Neural progenitor cell (in vitro differentiated cells): Measurements from ENCODE around the gene CANT1. TPM values are rescaled to one million over a fixed set of nuclear protein-coding genes. Genes with fewer than 3 reads are reported as not detected.

ENCODE experiments used
- DNase-seq: peaks from one replicate; pipeline ENCODE4 v3.0.0-alpha.2; 2016; ENCODE audit warnings: low spot score
- H2AFZ ChIP-seq: fragments of 200-600 bp; sonication (generic); replicated peaks from 2 replicates; pipeline ENCODE4 v1.6.1; 2016; ENCODE audit warnings: antibody characterized with exemption
- H3F3A ChIP-seq: fragments of 200-600 bp; sonication (generic); 2 replicates; pipeline ENCODE4 v1.6.1; 2016; ENCODE audit warnings: antibody characterized with exemption, low read depth
- H3K27ac ChIP-seq: fragments of 200-600 bp; sonication (generic); 2 replicates; pipeline ENCODE4 v1.5.1; 2016; ENCODE audit warnings: mild to moderate bottlenecking
- H3K27me3 ChIP-seq: fragments of 200-600 bp; sonication (generic); 2 replicates; pipeline ENCODE4 v1.6.1; 2016; ENCODE audit warnings: mild to moderate bottlenecking, moderate library complexity
- H3K36me3 ChIP-seq: fragments of 200-600 bp; sonication (generic); 2 replicates; pipeline ENCODE4 v1.5.1; 2016
- H3K4me1 ChIP-seq: fragments of 200-600 bp; sonication (generic); 2 replicates; pipeline ENCODE4 v1.6.1; 2016; ENCODE audit warnings: mixed run types
- H3K4me2 ChIP-seq: fragments of 200-600 bp; sonication (generic); 2 replicates; pipeline ENCODE4 v1.6.1; 2016
- H3K4me3 ChIP-seq: fragments of 200-600 bp; sonication (generic); 2 replicates; pipeline ENCODE4 v1.5.1; 2016
- H3K79me2 ChIP-seq: fragments of 200-600 bp; sonication (generic); 2 replicates; pipeline ENCODE4 v1.6.1; 2016; ENCODE audit warnings: low read depth
- H3K9ac ChIP-seq: fragments of 200-600 bp; sonication (generic); 2 replicates; pipeline ENCODE4 v1.6.1; 2016
- H3K9me3 ChIP-seq: fragments of 200-600 bp; sonication (generic); 2 replicates; pipeline ENCODE4 v1.5.1; 2016; ENCODE audit warnings: low read depth
- H4K20me1 ChIP-seq: fragments of 200-600 bp; sonication (generic); 2 replicates; pipeline ENCODE4 v1.6.1; 2016; ENCODE audit warnings: low read depth
- H3K27ac Mint-ChIP-seq: 3 replicates; pipeline ENCODE4 v1.8.0; 2021; ENCODE audit warnings: mixed read lengths
- H3K27me3 Mint-ChIP-seq: 2 replicates; pipeline ENCODE4 v1.8.0; 2022; ENCODE audit warnings: low read depth, mild to moderate bottlenecking, inconsistent platforms, moderate library complexity, mixed read lengths; ENCODE audit not compliant: insufficient read depth
- H3K36me3 Mint-ChIP-seq: 3 replicates; pipeline ENCODE4 v1.8.0; 2021; ENCODE audit warnings: mixed read lengths
- H3K4me1 Mint-ChIP-seq: 3 replicates; pipeline ENCODE4 v1.8.0; 2021; ENCODE audit warnings: mixed read lengths
- H3K4me3 Mint-ChIP-seq: 3 replicates; pipeline ENCODE4 v1.8.0; 2021; ENCODE audit warnings: mild to moderate bottlenecking, moderate library complexity, mixed read lengths
- H3K9me3 Mint-ChIP-seq: 3 replicates; pipeline ENCODE4 v1.8.0; 2020; ENCODE audit warnings: mixed read lengths
- CTCF ChIP-seq: fragments of 200-600 bp; sonication (generic); IDR thresholded peaks from 2 replicates; pipeline ENCODE4 v1.5.1; 2017; ENCODE audit warnings: antibody characterized with exemption, mild to moderate bottlenecking
- EZH2 ChIP-seq: fragments of 200-600 bp; sonication (generic); IDR thresholded peaks from 2 replicates; pipeline ENCODE4 v1.6.1; 2017; ENCODE audit warnings: antibody characterized with exemption, mild to moderate bottlenecking, moderate library complexity
- EZH2phosphoT487 ChIP-seq: fragments of 200-600 bp; sonication (generic); IDR thresholded peaks from 2 replicates; pipeline ENCODE4 v1.6.1; 2017; ENCODE audit warnings: antibody characterized with exemption
- total RNA-seq: library from RNA; depleted of rRNA; stranded (reverse); fragments of >200 nt; gene quantifications from 2 replicates; pipeline ENCODE4 v1.2.3, GENCODE V29; 2015; ENCODE audit warnings: low replicate concordance

Gene CANT1
- total RNA-seq, 1 donor from 2014 or later = 24.3 TPM

- peaks cover 9% of the 10 kb centered on the region for H3K4me1 ChIP-seq
- H3K79me2 ChIP-seq = no peaks in the 10 kb centered on the region
- H3K36me3 Mint-ChIP-seq = no peaks in the 10 kb centered on the region
- H3K27ac ChIP-seq = no peak overlapping the region
- H3K9me3 Mint-ChIP-seq = no peaks in the 10 kb centered on the region
- TF ChIP-seq CTCF (no peak), EZH2 (no peak)
- H3K27ac Mint-ChIP-seq = no peak overlapping the region
- H4K20me1 ChIP-seq = peaks cover 3% of the 10 kb centered on the region
- no peak overlapping the region for H3K4me2 ChIP-seq
- no peak overlapping the region for H2AFZ ChIP-seq
- peaks cover 94% of the 10 kb centered on the region for H3K27me3 ChIP-seq
- peaks cover 14% of the 10 kb centered on the region for H3K4me1 Mint-ChIP-seq
- no peak overlapping the region for H3K4me3 ChIP-seq
- peaks cover 36% of the 10 kb centered on the region for H3K27me3 Mint-ChIP-seq
- no peak overlapping the region for H3K9ac ChIP-seq
- no peaks in the 10 kb centered on the region for H3K36me3 ChIP-seq
- no peak for DNase-seq
- H3K9me3 ChIP-seq = no peaks in the 10 kb centered on the region
- no peak overlapping the region for H3K4me3 Mint-ChIP-seq
- H3F3A ChIP-seq = peaks cover 20% of the 10 kb centered on the region
Observed at GRCh38 chr17:79027274-79027924, 17.8 kb upstream of the CANT1 start.

DNA sequence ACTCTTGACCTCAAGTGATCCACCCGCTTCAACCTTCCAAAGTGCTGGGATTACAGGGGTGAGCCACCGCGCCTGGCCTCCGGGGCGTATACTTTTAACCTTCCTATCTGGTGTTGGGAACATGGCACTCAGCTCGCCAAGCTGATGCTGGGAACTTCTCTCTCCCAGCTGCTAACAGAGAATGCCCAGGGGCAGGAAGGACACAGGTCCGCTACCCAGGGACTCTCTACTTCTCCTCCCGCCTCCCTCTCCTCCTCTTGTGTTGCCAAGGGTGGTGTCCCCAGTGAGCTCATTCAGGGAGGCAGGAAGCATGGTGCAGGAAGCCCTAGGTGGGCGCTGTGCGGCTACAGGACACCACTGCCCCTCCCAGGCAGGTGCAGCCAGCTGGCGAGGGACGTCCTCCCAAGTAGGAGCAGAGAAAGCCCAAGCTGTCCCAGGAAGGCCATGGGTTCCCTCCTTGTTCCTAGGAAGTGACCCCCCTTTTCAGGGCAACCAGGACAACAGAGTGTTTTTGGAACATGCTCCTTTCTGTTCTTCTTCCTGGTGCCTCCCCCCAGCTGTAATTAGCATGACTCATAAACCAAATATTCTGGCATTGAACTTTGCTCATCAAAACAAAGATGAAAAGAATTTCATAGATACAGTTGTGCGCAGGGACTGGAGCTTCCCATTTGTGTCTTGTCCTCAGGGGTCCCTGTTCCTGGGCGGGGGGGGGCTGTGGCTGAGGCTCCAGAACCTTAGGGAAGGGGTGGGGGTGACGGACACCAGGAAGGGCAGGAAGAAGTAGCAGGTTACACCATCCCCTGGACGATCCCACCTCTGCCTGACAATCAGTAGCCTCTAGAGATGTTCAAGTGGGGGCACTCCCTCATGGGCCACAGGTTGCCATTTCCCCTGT is 17.1 kb upstream of the CANT1 start:
- TF ChIP-seq EZH2 (no peak), EZH2phosphoT487 (no peak), CTCF (no peak)
- Histone ChIP-seq H3K27ac (no peak overlapping the region), H3K79me2 (no peaks in the 10 kb centered on the region), H3K27me3 (peaks cover 94% of the 10 kb centered on the region), H3K36me3 (no peaks in the 10 kb centered on the region), H4K20me1 (peaks cover 3% of the 10 kb centered on the region), H3K4me1 (peaks cover 9% of the 10 kb centered on the region), H3K4me3 (no peak overlapping the region), H3F3A (peaks cover 22% of the 10 kb centered on the region), H2AFZ (no peak overlapping the region), H3K9ac (no peak overlapping the region), H3K9me3 (no peaks in the 10 kb centered on the region), H3K4me2 (no peak overlapping the region)
- peak overlapping the region; percentile 46 for H3K4me3 Mint-ChIP-seq
- H3K27me3 Mint-ChIP-seq = peaks cover 36% of the 10 kb centered on the region
- no peak for DNase-seq
- no peaks in the 10 kb centered on the region for H3K36me3 Mint-ChIP-seq
- no peaks in the 10 kb centered on the region for H3K9me3 Mint-ChIP-seq
- peaks cover 14% of the 10 kb centered on the region for H3K4me1 Mint-ChIP-seq
- H3K27ac Mint-ChIP-seq = no peak overlapping the region

DNA sequence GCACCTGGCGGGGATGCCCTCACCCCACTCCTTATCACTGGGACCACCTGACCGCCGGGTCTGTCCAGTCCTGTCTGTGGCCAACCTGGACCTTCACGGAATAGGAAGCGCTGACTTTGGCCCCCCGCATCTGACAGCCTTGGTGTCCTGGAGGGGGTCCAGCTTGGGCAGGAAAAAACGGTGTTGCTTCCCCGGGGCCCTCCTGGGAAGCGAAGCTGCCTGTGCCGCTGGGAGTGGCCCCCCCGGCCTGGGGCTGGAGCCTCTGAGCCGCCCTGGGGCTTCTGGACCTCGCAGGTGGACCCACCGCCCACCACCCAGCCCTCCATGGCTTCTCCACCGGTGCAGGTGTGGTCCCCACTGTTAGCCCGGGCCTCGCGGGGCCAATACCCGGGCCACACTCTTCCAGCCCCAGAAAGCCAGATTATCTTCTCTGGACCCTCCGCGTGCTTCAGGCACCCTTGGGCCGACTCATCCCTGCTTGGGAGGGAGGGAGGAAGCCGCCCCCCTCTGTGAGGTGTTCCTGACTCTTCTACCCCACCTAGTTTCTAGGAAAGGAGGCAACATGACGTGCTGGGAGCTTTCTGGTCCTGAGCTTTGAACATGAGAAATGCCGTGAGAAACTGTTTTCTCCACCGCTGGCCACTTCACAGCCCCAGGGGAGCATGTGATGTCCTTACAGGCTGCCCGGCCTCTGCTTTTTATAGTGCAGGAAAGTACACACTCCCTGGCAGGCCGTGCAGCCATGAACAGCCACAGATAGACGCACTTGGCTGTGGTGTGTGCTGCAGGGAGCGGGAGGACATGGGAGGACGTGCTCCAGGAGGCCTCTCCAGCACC is 15.6 kb upstream of the CANT1 start:
- no peak for DNase-seq
- Histone ChIP-seq H2AFZ (peak overlapping the region; percentile 94), H3K27me3 (peaks cover 100% of the 10 kb centered on the region), H3K9me3 (no peaks in the 10 kb centered on the region), H3K4me3 (peak overlapping the region; percentile 77), H3F3A (peaks cover 22% of the 10 kb centered on the region), H3K36me3 (no peaks in the 10 kb centered on the region), H4K20me1 (peaks cover 3% of the 10 kb centered on the region), H3K9ac (no peak overlapping the region), H3K4me1 (peaks cover 9% of the 10 kb centered on the region), H3K27ac (no peak overlapping the region), H3K79me2 (no peaks in the 10 kb centered on the region), H3K4me2 (peak overlapping the region; percentile 100)
- peak; percentile 28 for TF ChIP-seq EZH2phosphoT487
- no peak for TF ChIP-seq CTCF
- TF ChIP-seq EZH2 = no peak
- H3K36me3 Mint-ChIP-seq = no peaks in the 10 kb centered on the region
- peaks cover 14% of the 10 kb centered on the region for H3K4me1 Mint-ChIP-seq
- H3K4me3 Mint-ChIP-seq = peak overlapping the region; percentile 86
- peaks cover 34% of the 10 kb centered on the region for H3K27me3 Mint-ChIP-seq
- no peaks in the 10 kb centered on the region for H3K9me3 Mint-ChIP-seq
- no peak overlapping the region for H3K27ac Mint-ChIP-seq
